ENCODE data around the gene CNTNAP1.
"Not testable (repeated sequence)": the region's sequence is repeated elsewhere in the genome, so short reads cannot be mapped to it uniquely, and the experiment has no call there.

The CNTNAP1 gene

DNA sequence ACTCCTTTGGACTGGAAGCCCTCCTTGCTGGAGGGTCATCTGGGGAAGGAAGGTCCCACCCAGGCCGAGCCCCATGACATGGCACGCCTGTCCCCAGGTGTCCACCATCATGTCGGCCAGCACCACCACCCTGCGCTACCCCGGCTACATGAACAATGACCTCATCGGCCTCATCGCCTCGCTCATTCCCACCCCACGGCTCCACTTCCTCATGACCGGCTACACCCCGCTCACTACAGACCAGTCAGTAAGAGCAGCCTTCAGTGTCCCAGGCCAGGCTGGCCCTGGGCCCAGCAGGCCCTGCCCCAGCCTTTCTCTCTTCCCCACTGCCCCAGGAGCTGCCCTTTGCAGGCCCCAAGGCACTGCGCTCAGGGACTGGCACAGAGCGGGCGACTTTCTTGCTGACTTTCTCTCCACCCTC, 16.7 kb upstream of the CNTNAP1 start:
- H3K4me3 ChIP-seq (ENCODE audit: low read length) = no peak overlapping the region
- no peak for DNase-seq (ENCODE audit: low read depth)
- TF ChIP-seq, protein P1, sequence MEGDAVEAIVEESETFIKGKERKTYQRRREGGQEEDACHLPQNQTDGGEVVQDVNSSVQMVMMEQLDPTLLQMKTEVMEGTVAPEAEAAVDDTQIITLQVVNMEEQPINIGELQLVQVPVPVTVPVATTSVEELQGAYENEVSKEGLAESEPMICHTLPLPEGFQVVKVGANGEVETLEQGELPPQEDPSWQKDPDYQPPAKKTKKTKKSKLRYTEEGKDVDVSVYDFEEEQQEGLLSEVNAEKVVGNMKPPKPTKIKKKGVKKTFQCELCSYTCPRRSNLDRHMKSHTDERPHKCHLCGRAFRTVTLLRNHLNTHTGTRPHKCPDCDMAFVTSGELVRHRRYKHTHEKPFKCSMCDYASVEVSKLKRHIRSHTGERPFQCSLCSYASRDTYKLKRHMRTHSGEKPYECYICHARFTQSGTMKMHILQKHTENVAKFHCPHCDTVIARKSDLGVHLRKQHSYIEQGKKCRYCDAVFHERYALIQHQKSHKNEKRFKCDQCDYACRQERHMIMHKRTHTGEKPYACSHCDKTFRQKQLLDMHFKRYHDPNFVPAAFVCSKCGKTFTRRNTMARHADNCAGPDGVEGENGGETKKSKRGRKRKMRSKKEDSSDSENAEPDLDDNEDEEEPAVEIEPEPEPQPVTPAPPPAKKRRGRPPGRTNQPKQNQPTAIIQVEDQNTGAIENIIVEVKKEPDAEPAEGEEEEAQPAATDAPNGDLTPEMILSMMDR (conservative IDR thresholded peaks at IDR 0.05; ENCODE audit: low read depth, low read length) = no peak

DNA sequence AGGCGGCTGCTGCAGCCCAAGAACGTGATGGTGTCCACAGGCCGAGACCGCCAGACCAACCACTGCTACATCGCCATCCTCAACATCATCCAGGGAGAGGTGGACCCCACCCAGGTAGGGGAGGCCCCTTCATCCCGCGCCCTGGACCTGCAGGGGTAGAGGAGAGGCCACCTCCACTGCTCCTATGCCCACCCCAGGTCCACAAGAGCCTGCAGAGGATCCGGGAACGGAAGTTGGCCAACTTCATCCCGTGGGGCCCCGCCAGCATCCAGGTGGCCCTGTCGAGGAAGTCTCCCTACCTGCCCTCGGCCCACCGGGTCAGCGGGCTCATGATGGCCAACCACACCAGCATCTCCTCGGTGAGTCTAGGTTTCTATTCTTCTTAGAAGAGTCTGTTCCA, 16.2 kb upstream of the CNTNAP1 start:
- not testable (repeated sequence) for DNase-seq (ENCODE audit: low read depth); H3K4me3 ChIP-seq (ENCODE audit: low read length)

DNA sequence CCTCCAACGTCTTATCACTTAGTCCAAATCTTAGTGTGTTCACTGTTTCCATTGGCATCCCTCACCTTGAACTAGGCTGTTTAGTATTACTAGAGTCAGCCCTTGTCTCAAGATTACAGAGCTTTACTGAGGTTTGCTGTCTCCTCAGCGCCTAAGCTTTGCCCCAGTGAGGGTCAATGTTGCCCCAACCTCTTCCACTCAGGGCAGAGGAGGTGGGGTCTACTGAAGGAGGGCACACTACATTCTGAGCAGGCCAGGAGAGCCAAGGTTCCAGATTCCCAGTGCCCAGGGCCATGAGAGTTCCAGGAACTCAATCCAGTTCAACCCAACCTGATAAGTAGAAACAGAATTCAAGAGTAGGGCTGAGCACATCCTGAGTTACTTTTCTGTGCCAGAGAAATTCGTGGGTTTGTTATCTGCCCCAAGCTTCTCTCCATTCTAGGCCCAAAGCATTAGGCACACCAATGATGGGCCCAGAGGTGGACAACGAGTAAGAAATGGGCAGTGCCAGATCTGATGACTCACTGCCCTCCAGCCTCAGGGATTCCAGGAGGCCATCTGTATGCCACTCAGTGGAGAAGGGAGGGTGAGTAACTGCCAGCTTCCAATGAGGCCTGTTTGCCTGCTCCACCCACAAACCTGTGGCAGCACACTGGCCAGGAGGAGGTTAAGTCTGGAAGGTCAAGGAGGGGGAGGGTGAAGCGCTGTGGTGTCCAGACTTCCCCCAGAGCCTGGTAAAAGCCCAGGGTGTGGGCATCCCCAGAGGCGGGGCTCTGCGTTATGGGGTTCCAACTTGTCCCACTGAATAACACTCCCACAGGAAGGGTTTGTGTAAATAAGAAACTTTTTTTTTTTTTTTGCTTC, 15.0 kb upstream of the CNTNAP1 start:
- peak; percentile 61 for DNase-seq (ENCODE audit: low read depth)
- no peak overlapping the region for H3K4me3 ChIP-seq (ENCODE audit: low read length)
- TF ChIP-seq, protein P1 (conservative IDR thresholded peaks at IDR 0.05; ENCODE audit: low read depth, low read length) = no peak

DNA sequence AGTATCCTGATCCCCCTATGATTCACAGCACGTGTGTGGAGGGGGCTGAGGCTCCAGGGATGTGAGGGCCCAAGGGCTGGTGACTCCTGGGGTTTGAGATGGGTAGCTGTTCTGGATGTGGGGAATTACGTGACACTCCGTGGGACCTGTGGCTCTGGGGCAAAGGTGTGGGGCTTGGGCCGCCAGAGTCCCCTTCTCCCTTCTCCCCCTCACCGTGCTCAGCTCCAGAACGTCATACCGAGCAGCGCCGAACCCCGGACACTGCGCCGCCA, 12.7 kb upstream of the CNTNAP1 start:
- no peak overlapping the region for H3K4me3 ChIP-seq (ENCODE audit: low read length)
- TF ChIP-seq, protein P1 (conservative IDR thresholded peaks at IDR 0.05; ENCODE audit: low read depth, low read length) = no peak
- DNase-seq (ENCODE audit: low read depth) = no peak

DNA sequence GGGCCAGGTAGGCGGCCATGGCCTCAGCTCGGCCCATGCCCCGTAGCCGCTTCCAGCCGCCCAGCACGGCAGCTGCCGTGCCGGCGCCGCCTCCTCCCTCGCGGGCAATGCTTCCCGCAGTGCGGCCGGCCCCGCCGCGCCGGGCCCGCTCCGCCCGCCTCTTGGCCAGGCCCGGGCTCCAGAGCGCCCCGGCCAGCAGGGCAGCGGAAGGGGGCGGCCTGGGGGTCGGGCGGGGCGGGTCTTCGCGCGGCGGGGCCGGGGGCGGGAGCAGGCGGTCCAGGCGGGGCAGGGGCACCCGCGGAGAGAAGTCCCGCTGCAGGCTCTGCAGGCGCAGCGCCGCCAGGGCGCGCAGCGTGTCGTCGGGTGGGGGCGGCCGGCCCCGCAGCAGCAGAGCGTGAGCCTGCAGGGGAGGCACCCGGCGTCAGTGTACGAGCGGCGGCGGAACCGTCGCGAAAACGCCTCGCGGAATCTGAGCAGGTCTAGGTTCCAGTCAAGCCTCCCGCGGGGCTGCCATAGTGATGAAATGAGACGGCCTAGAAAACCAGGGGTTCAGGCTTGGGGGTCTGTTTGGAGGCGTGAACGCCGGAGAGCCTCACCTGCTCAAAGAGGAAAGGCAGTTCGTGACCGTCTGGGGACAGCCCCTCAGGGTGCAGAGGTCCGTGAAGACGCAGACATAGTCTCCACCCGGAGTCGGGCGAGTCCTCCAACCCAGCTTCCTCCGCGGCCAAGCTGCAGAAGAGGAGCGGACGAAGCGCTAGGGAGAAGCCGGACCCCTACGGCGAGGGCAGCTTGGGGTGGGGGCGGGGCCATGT, 12.1 kb upstream of the CNTNAP1 start:
- H3K4me3 ChIP-seq (ENCODE audit: low read length) = peak overlapping the region; percentile 6
- TF ChIP-seq, protein P1 (conservative IDR thresholded peaks at IDR 0.05; ENCODE audit: low read depth, low read length) = no peak
- no peak for DNase-seq (ENCODE audit: low read depth)

DNA sequence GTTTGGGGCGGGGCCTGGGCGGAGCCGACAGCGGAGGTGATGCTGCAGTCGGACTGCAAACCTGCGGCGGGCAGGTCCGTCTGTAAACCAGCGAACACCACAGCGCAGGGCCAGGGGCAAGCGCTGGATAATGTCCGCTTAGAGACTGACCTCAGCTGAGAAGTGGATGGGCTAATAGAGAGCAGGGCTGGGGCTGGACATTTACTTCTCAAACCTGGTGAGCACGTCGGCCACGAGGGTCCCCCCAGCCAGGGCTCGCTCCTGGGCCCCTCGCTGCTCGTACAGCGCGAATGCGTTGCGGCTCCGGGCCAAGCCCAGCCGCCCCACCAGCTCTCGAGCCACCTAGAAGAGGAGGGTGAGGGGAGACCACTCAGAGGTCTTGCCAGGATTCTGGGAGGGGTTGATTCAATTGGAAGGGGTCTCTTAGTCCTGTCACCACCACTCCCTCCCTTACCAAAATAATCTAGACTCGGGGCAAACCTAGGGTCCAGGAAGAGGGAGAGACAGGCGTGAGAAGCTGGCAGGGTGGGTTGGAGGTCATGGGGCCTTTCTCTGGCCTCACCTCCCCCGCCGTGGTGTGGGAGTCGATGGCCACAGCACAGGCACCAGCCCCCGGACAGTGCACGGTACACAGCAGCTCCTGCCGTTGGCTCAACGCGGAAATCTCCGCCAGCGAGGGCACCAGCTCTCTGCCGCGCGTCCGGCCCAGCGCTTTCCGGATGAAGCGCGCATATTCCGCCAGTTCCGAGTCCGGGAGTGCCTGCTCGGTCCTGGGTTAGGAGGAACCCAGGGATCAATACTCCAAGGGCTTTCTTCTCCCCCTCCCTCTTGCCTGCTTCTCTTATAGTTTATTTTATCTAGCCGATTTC, 11.3 kb upstream of the CNTNAP1 start:
- TF ChIP-seq, protein P1 (conservative IDR thresholded peaks at IDR 0.05; ENCODE audit: low read depth, low read length) = no peak
- no peak for DNase-seq (ENCODE audit: low read depth)
- no peak overlapping the region for H3K4me3 ChIP-seq (ENCODE audit: low read length)

DNA sequence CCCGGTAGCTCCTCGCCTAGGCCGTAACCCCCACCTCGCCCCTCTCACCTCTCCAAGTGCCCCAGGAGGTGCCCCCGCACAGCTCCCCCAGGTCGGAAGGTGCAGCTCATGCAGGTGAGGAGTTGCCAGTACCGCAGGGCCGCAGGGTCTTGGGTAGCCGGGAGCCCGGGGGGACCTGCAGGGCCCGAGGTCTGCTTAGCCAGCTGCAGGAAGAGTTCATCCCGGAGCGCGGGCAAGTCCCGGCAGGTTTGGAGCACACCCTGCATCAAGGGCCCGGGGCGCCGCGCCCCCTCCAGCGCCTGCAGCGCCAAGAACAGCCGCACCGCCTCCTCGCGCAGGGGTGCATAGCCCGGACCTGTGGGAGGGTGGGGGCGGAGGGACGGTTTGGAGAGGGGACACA, 10.3 kb upstream of the CNTNAP1 start:
- TF ChIP-seq, protein P1 (conservative IDR thresholded peaks at IDR 0.05; ENCODE audit: low read depth, low read length) = no peak
- H3K4me3 ChIP-seq (ENCODE audit: low read length) = no peak overlapping the region
- no peak for DNase-seq (ENCODE audit: low read depth)
